Activated CD4-positive, CD25-positive, alpha-beta regulatory T cell (primary cell): ENCODE measurements around the gene LRRC36.

Source experiments
- DNase-seq, 4 experiments: peaks; one replicate each; lab custom pipeline; 2025; lab: John Stamatoyannopoulos, UW

The LRRC36 gene

GRCh38 chr16:67326472-67327309, at the start of gene LRRC36, which contains the start of gene KCTD19:
Gene LRRC36, plus strand, starts transcription at chr16:67326815. Its CDS starts 48 bp downstream, at chr16:67326863.
Gene KCTD19, minus strand, starts transcription at chr16:67326741. Its CDS starts 34 bp downstream, at chr16:67326707.
- DNase-seq = peak in 2 of 4 experiments; percentile 14 to 20

GRCh38 chr16:67277294-67277998, 49.2 kb upstream of the LRRC36 start:
- no peak for DNase-seq

- DNase-seq = no peak
These were observed 48.4 kb upstream of the LRRC36 start for GRCh38 chr16:67277999-67278772.

- peak in 2 of 4 experiments; percentile 40 to 42 for DNase-seq
These were observed 47.8 kb upstream of the LRRC36 start for GRCh38 chr16:67278773-67279295.

GRCh38 chr16:67279296-67280089, 47.1 kb upstream of the LRRC36 start, which contains the start of gene PLEKHG4:
Gene PLEKHG4, plus strand, starts transcription at chr16:67279532. Its CDS starts 513 bp downstream, at chr16:67280045.
- DNase-seq = peak; percentile 58 to 69 (median 65)

GRCh38 chr16:67280090-67281015, 46.3 kb upstream of the LRRC36 start:
- no peak for DNase-seq

- DNase-seq = no peak
These were observed 44.8 kb upstream of the LRRC36 start for GRCh38 chr16:67281536-67282446.

GRCh38 chr16:67282447-67282805, 44.2 kb upstream of the LRRC36 start:
- DNase-seq = no peak

- no peak for DNase-seq
These were observed 43.4 kb upstream of the LRRC36 start for GRCh38 chr16:67283039-67283825.

GRCh38 chr16:67283826-67284555, 42.6 kb upstream of the LRRC36 start:
- no peak for DNase-seq

GRCh38 chr16:67284699-67285646, 41.6 kb upstream of the LRRC36 start:
- DNase-seq = no peak

GRCh38 chr16:67286441-67287235, 40.0 kb upstream of the LRRC36 start:
- DNase-seq = no peak

GRCh38 chr16:67287960-67288359, 38.7 kb upstream of the LRRC36 start:
- no peak for DNase-seq

- no peak for DNase-seq
These were observed 35.2 kb upstream of the LRRC36 start for GRCh38 chr16:67291461-67291860.

GRCh38 chr16:67294171-67294757, 32.4 kb upstream of the LRRC36 start:
- no peak for DNase-seq
